ENCODE results near the gene GPC5.

Gene GPC5

DNA sequence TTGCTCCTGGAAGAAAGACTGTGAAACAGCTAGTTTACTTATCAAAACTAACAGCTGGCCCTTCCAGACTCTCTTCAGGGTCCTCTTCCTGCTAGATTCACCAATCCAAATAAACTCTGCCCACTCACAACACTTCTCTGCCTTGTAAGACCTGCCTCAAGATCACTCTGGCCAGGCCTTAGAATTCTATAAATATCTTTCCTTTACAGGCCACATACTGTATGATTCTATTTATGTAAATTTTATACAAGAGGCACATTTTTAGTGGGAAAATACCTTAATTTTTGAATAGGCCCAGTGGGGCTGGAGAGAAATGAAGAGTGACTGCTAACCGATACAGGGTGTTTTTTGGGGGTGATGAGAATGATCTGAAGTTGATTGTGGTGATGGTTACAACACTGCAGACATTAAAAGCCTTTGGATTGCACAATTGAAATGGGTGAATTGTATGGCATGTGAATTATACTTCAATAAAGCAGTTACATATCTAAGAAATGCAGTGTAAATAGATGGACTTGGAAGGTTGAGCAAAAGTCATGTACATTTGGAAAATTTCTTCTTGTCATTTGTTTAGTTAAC lies 141.8 kb downstream of the GPC5 start:
- no peak for DNase-seq (ENCODE audit: low read depth)
- TF ChIP-seq, protein P1, sequence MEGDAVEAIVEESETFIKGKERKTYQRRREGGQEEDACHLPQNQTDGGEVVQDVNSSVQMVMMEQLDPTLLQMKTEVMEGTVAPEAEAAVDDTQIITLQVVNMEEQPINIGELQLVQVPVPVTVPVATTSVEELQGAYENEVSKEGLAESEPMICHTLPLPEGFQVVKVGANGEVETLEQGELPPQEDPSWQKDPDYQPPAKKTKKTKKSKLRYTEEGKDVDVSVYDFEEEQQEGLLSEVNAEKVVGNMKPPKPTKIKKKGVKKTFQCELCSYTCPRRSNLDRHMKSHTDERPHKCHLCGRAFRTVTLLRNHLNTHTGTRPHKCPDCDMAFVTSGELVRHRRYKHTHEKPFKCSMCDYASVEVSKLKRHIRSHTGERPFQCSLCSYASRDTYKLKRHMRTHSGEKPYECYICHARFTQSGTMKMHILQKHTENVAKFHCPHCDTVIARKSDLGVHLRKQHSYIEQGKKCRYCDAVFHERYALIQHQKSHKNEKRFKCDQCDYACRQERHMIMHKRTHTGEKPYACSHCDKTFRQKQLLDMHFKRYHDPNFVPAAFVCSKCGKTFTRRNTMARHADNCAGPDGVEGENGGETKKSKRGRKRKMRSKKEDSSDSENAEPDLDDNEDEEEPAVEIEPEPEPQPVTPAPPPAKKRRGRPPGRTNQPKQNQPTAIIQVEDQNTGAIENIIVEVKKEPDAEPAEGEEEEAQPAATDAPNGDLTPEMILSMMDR (conservative IDR thresholded peaks at IDR 0.05; ENCODE audit: control insufficient read depth, insufficient read depth, low read depth, low read length), result no peak
- H3K4me3 ChIP-seq (ENCODE audit: control insufficient read depth, low read depth, low read length), result no peak overlapping the region

DNA sequence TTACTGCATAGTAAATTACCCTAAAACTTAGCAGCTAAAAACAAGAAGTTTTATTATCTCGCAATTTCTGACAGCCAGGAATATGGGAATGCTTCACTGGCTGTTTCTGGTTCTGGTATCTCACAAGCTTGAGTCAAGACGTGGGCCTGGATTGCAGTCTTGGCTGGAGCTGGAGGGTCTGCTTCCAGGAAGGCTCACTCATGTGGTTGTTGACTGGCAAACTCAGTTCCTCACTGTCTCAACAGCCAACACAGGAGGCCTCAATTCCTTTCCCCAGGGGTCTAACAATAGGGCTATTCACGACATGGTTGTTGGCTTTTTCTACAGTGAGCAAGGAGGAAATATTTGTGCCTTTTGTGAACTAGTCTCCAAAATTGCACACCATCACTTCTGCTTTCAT lies 146.3 kb downstream of the GPC5 start:
- no peak overlapping the region for H3K4me3 ChIP-seq (ENCODE audit: control insufficient read depth, low read depth, low read length)
- TF ChIP-seq, protein P1 (conservative IDR thresholded peaks at IDR 0.05; ENCODE audit: control insufficient read depth, insufficient read depth, low read depth, low read length), result no peak
- no peak for DNase-seq (ENCODE audit: low read depth)

DNA sequence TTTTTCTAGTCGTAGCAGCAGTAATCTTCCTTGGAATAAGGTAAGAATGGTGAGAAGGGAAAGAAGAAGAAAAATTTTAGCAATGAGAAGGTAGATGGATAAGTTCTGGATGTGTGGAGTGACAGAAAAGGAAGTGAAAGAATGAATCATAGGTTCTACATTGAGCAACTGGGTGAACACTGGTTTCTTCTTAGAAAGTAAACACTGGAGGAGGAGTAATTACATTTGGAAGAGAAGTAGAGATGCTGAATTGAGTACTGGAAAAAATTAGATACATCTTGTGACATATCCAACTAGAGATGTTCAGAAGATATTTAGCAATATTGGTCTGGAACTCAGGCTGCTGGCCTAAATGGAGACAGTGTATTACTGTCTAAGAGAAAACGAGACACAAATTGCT lies 148.5 kb downstream of the GPC5 start:
- TF ChIP-seq, protein P1 (conservative IDR thresholded peaks at IDR 0.05; ENCODE audit: control insufficient read depth, insufficient read depth, low read depth, low read length), result no peak
- DNase-seq (ENCODE audit: low read depth), result no peak
- no peak overlapping the region for H3K4me3 ChIP-seq (ENCODE audit: control insufficient read depth, low read depth, low read length)

DNA sequence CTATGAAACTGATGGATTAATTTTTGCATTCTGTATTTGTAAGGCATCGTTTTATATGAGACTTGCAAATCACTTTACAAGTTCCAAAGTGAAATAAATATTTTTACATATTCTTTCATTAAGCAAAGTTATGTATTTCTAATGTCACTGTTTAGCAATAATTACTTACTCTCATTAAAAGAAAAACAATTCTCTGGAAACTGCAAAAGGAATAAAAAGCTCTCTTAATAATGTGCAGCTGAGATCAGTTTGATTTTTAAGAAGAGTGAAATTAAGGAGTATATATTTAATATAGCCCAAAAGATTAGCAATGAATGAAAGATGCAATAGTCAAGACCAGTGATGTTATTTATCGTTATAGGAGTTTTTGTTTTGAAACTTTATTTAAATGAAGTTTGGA lies 155.2 kb downstream of the GPC5 start:
- no peak overlapping the region for H3K4me3 ChIP-seq (ENCODE audit: control insufficient read depth, low read depth, low read length)
- no peak for DNase-seq (ENCODE audit: low read depth)
- TF ChIP-seq, protein P1 (conservative IDR thresholded peaks at IDR 0.05; ENCODE audit: control insufficient read depth, insufficient read depth, low read depth, low read length), result no peak

DNA sequence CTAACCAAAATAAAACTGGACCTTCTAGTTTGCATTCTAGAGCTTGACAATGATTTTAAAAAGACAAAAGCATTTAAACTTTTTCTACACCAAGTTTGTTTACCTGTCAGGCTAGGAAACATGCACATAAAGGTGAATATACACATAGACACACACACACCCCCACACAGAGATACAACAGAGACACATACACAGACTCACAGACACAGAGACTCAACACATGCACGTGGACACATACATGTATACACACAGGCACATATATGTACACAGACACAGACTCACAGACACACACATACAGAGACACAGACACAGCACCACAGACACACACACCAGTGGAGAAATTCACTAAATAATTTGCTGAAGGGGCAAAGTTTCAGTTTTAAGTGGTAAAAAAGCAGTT lies 155.7 kb downstream of the GPC5 start:
- DNase-seq (ENCODE audit: low read depth), result no peak
- no peak overlapping the region for H3K4me3 ChIP-seq (ENCODE audit: control insufficient read depth, low read depth, low read length)
- TF ChIP-seq, protein P1 (conservative IDR thresholded peaks at IDR 0.05; ENCODE audit: control insufficient read depth, insufficient read depth, low read depth, low read length), result no peak

DNA sequence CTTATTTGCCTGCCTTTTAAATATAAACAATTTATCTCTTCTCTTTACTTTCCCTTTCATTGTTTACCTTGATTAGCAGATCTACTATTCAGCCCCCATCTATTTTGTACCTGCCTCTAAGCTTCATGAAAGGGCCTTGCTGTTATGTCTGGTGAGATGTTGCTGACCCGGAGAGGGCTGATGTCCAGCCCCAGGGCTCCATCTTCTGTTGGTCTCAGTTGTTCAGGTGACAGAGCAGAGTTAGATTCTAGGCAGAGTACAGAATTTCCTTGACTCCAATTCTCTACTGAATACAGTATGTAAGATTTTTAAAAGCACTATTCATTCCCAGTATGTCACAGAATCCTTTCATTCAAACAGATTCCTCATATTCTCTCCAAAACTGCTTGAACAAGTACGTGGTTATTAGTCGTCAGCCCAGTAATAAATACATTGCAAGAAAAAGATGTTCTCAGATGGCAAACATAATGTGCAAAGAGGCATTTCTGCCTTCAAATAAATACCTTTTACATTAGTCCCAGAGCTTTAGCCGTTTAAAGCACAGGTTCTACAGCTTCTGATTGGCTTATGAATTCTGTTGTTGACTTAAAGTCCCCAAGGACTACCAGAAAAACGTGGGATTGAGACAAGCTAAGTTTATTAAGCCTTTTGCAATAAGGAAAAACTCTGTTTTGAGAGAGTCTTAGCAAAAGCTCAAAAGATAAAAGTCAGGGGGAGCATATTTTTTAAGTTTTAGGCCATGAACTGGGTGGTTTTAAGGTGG lies 159.1 kb downstream of the GPC5 start:
- no peak for DNase-seq (ENCODE audit: low read depth)
- TF ChIP-seq, protein P1 (conservative IDR thresholded peaks at IDR 0.05; ENCODE audit: control insufficient read depth, insufficient read depth, low read depth, low read length), result no peak
- no peak overlapping the region for H3K4me3 ChIP-seq (ENCODE audit: control insufficient read depth, low read depth, low read length)
